GM19328 (cell line): ENCODE data around the gene HIC1.

Experiments
- ATAC-seq: cut with Tn5 transposase; IDR thresholded peaks from one replicate; pipeline ENCODE4 v1.9.1; 2021; ENCODE audit warnings: mild to moderate bottlenecking, moderate library complexity; ENCODE audit not compliant: unreplicated experiment

Gene HIC1

DNA sequence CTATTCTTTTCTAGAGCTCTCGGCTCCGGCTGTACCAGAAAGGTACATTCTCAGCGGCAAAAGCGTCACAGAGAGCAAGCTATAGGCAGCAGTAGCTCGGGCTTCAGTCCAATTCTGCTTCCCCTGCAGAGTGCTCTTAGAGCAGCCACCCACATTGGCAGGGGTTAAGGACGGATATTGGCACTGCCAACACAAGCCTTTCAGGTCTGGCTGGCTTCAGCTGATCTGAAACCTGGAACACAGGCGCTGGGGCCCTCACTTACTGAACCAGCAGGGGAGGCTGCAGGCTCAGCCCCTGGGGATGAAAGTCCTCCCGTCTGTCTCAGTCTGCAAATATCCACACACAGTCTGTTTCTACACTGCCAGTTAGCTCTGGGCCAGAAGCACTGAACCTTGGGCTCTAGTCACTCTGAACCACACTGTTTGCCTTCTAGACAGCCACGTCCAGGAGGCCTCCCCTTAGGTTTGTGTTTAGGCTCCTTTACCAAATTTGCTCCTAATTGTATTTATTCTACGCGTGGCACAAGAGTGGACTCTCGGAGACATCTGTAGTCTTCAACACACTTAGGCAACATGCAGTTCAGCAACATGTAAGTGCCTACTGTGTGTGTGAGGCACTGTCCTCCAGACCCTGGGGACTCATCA is 40.1 kb downstream of the HIC1 start:
- no peak for ATAC-seq

GRCh38 chr17:2095536-2095910 is 40.6 kb downstream of the HIC1 start:
- ATAC-seq, result no peak

DNA sequence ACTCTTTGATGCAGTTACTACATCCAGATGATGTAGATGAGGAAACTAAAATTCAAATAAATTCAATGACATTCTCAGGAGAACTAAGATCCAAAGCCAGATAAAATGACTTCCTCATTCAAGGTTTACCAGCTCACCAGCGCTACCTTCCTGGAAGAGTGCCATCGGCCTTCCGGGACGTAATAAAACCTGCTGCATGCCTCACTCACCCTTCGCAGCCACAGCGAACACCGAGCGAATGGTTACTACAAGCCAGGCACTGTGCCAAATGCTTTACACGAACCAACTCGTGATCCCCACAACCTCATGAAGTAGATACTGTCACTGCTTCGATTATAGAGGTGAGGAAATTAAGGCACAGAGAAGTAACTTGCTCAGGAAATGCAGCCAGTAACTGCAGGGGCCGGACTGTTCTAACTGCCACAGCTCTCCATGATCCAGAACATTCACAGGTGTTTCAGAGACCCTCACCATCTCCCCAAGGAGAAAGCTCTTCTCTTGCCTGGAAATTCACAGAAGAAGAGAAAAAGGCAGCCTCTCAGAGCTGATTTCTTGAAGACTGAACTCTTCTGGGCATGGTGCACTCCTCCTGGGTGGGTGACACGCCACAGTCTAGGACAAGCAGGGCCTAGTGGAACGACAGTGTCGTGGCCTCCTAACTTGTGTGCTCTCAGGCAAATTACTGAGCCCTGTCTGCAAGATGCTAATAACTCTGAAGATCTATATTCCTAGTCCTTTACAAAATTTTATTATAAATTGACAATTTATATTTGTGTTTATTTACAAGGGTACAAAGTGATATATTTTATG is 46.8 kb downstream of the HIC1 start:
- no peak for ATAC-seq

DNA sequence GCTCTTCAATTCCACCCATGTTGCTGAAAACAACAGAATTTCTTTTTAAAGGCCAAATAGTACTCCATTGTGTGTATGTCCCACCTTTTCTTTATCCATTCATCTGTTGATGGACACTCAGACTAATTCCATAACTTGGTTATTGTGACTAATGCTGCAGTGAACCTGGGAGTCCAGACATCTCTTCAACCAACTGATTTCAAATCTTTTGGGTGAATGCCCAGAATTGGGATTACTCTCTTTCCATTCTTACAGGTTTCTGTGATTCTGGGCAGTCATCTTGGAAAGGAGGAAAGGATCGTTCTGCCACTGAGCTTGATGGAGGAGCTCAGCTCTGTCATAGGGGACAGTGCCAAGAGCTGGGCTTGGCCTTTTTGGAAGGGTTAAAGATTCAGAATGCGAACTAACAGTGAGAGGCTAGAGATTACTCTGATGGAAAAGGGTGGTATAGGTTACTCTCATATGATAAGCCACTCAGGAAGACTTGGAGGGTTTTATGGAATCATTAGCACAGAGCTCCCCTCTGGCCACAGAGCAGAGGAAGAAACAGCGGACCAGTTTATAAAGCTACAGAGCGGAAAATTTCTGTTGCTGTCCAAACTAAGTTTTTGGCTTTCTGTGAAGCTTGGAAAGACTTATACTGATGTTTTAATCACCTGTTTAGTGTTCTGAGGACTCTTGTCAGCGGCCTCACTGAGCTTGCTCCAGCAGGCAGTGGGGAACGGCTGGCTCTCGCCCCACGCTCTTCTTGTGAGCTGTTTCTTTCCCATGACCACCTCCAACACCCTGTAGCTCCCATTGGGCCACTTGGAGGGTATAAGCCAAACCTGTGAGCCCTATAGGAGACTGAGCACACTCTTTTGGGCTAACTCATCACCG is 48.3 kb downstream of the HIC1 start:
- ATAC-seq, result no peak

GRCh38 chr17:2105663-2106062 is 50.8 kb downstream of the HIC1 start:
- ATAC-seq, result no peak

- no peak for ATAC-seq
Observed at GRCh38 chr17:2106308-2106955, 51.5 kb downstream of the HIC1 start.

DNA sequence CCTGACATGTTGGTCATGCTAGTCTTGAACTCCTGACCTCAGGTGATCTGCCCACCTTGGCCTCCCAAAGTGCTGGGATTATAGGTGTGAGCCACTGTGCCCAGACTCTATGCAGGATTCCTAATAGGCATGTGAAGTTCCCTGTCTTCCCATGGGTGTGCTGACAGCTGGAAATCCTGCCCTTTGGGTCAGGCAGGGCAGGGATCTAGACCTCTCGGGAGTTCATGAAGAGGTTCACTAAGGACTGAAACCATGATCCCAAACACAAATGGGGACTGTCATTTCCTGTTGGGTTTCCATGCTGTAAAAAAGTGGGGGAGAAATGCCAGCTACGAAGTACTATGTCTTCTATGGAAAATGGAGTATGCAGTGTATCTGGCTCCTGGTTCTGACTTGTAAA is 52.1 kb downstream of the HIC1 start:
- no peak for ATAC-seq

DNA sequence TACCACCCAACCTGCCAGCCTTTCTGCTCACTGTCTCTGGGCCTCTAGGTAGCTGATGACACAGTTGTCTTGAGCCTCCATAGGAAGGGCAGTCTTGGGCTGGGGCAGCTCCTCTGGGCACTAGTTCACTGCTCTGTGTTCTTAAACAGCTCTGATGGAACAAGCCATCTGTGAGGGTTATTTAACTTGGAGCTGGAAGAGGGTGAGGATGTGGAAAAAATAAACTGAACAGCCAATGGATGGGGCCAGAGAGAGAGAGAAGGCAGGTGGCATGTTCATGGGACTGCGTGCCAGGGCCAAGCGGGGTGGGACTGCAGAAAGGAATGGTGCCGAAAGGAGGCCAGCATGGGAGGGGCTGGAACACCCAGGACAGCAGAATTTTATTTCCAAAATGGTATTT is 52.6 kb downstream of the HIC1 start:
- no peak for ATAC-seq

- ATAC-seq, result no peak
Observed at GRCh38 chr17:2108170-2108569, 53.3 kb downstream of the HIC1 start.

- no peak for ATAC-seq
Observed at GRCh38 chr17:2110436-2110835, 55.5 kb downstream of the HIC1 start.

DNA sequence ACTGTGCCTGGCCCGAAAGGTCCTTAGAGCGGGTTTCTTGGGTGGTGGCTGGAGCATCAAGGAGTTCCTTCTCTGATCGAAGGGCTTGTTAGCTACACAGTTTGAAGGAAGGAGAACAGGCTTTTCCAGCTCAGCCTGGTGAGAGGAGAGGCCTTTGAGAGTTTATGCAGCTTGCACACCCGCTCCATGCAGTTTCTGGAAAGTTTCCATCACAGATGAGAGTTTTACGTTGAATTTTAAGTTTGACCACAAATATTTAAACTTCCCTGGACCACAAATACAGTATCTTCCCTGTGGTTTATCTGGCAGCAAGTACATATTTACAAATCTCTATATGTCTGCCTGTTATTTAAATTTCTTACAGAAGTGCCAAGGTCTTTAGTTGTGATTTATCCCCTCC is 56.8 kb downstream of the HIC1 start:
- no peak for ATAC-seq
